ENCODE data around the gene C1orf53. TPM values are rescaled to one million over a fixed set of nuclear protein-coding genes. Genes with fewer than 3 reads are reported as not detected.

Gene C1orf53
- total RNA-seq, 1 experiment from 2014 or later: 12.7 TPM

DNA sequence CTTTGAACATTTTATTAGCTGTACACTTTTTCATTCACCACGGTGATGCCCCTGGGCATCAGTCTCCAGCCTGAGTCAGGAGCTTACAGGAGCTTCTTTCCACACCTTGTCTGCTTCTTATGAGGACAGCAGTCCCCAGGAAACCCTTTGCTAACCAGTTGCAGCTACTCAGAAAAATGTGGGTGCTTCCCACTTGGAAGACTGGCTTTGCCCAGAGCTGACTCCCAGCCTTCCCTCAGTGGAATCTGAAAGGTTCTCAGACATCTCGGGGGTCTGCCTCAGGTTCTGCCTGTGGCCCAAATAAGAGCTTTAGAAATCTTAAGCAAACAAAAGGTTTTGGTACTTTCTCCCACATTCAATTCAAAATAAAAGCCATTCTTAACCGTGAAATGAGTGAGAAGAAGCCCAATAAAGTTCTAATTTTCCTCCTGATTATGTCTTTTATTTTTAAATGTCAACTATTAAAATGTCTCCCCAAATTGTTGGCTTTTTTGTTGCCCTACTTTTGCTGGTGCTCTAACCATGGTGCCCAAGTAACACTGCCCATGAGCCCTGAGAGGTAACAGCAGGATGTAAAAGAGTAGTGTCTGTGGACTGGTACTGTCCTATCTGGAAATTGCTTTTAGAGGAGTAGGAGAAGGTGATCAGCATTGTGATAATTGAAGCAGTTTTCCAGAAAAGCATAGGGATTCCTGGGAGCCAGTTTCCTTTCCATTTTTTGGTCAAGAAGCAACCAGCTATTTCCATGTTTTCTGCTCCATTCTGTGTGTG is 5.6 kb downstream of the C1orf53 start:
- DNase-seq (ENCODE audit: low read depth): no peak

DNA sequence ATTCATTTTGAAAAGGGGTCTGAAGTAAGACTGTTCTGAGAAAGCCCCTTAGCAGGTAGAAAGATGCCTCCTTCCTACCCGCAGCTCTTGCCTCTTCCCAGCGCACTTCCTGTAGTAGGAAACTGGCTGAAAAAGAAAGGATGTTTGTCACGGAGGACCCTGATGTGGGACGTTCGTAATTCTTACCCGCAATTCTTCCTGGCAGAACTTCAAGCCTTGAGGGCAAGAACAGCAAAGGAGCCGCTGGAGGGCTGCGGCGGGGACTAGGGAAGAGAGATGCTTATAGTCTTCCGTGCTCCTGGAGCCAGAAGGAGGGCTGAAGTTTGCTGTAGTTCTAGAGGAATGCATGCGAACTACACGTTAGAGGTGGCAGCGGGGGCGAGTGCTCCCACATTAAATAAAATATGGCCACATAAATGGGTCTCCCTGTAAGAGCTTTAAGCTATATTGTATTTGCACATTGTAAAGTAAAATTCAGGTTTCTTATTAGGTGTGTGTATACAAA is 6.3 kb downstream of the C1orf53 start:
- no peak for DNase-seq (ENCODE audit: low read depth)

DNA sequence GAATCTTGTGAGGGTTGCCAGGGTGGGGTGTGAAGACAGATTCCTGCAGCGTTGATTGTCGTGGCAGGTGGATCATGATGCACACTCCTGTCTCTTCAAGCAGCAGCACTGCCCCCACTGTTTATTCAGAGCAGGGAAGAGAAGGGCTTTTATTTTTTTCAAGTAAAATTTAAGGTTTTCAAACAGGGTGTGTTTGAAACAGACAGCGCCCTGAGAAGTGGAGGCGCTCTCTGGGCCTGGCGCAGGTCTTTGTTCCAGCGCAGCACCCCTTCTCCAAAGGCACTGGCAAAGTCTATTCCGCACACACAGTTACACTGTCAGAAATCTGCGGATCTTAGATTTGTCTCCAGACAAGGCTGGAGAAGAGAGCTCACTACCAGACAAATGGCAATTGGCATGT is 7.0 kb downstream of the C1orf53 start:
- no peak for DNase-seq (ENCODE audit: low read depth)

DNA sequence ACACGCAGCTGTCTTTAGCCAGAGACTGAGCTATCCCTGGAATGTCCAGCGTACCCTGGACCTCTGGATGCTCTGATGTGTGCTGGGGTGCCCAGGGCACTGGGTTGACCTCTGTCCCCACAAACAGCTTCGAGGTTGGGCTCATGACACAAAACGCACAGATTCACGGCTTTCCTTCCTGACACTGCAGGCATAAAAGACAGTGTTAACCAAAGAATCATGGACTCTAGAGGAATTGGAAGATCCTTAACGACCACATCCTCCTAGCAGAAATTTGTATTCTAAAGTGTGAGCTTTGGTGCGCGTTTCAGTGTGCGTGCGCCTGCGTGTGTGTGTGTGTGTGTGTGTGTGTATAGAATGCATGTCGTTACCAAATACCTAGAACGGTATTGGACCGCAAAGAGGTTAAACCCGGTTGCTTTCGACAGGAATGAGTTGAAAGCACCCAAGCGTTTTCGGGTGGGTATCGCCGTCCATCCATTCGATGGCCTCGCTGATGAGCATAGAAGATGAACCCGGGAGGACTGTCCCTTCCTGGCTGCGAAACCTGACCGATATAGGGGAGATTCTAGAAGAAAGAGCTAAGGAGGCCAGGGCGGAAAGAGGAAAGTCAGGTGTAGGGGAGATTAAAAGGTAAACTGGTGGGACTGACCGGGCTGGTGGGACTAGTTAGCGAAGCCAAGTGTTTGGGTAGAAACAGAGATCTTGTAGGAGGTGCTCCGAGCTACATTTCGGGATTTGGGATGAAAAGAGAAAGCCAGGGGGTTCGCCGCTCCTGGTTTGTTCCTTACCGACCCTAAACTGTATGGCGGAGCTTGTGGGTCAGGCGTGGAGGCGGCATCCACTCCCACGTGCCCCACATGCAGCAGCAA is 7.9 kb downstream of the C1orf53 start:
- DNase-seq (ENCODE audit: low read depth): no peak

DNA sequence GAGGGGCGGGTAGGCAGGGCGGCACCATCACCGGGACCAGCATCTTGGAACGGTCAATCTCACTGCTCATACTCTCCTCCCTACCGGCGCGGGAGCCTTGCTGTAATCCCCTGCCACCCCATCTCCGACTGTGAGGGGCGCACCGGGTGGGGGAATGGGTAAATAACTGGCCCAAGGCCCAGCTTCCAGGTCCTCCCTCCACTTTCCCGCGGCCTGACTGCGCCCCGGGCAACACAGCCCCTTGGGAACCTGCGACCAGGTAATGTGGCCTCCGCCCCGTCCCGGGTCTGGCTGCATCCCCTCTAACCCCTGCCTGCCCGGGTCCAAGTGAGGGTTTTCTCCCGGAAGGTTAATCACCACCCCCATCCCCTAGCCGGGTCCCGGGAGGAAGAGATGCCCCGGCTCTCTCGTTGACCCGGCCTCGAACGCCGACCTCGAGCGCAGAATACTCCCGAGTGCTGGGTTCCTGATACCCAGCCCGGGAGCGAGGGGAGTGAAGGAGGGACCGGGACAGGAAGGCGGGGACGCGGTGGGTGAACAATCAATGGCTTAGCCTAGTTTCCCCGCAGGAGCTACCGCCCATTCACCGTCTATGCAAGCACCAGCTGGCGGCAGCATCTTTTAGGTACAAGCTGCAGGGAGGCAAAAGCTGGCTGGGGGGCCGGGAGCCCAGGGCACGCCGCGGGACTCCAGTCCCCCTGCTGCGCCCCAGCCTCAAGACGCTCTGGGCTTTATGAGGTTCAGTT is 8.9 kb downstream of the C1orf53 start:
- no peak for DNase-seq (ENCODE audit: low read depth)

DNA sequence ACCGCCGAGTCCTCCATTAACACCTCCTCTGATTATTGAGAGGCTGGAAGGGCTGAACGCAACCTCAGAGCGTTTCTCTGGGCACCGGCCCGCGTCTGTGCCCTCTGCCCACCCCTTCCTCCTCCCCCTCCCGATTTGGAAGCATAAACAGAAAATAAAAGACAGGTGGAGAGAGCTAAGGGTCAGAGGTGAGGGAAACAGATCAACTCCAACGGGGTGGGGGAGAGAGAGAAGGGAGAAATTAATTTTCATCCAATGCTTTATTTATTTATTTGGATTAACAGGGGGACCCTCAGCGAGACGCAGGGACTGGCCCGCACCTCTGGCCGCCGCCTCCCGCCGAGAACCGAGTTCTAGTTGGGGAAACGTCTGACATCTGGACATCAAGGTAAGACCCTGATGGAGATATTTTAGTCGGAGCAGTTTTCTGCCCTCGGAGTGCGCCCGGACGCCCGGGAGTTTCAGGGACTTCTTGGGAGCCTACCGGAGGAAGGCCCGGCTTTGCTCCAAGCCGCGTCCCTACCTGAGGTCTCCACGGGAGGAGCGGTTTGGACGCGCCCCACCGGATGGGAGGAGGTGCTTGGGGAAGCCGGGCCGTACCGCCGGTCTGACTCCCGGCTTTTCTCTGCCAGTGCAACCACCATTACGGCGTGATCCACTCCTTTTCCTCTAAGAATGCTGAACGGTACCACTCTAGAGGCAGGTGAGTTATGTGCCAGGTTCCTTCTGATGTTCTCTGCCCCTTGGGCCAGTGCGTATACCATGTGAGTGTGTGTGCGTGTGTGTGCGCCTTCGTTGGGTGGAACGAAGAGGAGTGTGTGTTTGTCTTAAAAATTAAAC is 9.6 kb downstream of the C1orf53 start:
- no peak for DNase-seq (ENCODE audit: low read depth)

DNA sequence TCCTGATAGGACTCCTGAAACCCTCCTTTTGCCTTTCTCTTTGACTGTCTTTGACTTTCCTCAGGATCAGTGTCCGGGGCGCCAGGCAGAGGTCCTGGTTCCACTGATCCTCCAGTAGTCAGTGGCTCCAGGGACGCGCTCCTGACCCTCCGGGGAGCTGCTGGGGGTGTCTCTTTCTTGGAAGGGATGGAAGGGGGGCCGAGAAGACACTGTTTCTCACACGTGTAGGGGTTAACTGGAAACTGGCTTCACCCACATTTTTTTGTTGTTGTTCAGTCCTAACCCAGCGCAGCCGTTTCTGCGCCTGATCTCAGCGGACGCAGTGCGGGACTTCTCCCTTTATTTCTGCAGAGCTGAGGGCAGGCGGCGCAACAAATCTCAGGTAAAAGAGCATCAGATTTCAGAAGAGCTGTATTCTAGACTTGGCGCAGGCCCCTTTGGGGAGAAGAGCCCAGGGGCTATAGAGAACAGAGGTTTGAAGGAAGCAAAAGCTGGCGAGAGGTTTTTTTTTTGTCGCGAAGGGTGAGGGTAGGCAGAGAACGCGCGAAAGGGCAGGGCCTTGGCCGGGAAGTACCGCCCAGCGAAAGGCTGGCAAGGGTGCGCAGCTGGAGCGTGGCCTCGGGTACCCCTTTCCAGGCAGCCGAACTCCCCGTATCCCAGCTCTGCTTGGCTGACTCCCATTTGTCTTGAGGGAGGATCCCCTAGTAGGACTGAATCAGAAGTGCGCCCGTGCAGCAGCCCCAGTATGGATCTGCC is 10.5 kb downstream of the C1orf53 start:
- no peak for DNase-seq (ENCODE audit: low read depth)

DNA sequence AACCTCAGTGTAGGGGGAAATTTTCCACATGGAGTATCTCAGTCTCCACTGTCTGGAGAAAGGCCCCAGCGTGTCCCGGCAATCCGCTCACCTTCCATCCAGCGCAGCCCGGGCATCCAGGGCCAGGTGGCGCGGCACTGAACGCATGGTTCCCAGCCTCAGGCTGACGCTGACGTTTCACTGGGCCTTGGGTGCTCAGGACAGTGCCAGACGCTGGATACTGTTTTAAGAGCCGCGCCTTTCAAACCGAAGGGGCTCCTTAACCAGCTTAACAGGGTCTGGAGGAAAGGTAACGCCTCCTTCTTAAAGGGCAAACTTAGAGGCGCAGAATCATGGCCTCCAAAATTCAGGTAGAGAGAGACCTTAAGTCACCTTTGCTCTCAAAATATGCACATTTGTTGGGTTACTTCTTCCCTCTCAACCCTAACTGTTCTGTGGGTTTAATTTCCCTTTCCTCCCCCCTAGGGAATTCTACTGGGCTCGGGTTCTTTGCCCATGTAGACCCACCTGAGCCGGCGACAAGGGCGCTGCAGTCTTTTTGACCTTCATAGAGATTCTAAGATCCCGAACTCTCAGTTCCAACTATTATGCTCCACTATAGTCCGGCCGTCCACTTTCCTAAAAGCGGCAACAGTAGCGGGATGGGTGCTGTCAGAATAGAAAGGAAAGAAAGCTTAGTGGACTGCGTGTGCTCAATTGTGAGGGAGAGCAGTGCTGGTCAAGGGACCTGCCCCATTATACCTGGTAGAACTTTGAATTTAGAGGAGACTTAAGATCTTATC is 11.3 kb downstream of the C1orf53 start:
- no peak for DNase-seq (ENCODE audit: low read depth)

DNA sequence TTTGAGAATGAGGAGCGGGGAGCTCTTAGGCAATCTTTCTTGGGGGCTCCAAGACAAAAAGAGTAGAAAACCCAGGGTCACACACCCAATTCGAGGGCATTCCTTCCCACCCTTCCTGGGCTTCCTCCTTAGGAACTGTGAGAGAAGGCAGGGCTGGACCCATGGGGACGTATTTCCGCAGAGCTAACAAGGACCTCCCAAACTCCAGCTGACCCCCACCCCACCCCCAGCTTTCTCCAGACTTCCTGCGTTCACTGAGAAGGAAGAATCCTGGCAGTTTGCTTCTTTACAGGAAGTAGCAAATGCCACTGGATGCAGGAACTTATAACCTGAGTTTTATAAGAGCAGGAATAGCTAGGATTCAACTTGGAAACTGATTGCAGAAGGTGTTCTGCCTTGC is 12.1 kb downstream of the C1orf53 start:
- DNase-seq (ENCODE audit: low read depth): no peak

DNA sequence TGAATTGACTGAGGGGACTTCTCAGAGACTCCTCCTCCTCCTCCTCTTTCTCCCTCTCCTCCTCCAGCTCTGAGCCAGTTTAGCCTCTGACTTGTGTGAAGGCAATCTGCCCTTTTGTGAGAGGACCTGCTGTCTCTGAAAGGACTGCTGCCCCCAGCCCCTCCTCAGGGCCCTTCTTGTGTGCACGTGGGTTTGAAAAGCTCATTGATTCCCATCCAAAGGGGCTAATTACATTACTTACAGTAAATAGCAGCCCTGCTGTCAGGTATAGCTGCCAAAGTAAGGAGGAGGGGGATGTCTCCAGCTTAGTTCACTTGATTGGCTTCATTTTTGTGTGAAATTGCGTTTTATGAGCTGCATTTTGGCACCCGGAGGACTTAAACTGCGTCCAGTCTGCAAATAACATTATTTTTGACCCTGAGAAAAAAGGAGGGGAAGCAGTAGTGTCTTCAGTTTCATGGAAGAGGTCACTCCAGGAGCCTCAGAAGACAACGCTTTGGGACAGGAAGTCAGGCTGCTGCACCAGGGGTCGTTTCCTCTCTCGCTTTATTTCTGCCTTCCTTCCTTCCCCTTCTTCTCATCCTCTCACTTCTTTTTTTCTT is 12.9 kb downstream of the C1orf53 start:
- no peak for DNase-seq (ENCODE audit: low read depth)

DNA sequence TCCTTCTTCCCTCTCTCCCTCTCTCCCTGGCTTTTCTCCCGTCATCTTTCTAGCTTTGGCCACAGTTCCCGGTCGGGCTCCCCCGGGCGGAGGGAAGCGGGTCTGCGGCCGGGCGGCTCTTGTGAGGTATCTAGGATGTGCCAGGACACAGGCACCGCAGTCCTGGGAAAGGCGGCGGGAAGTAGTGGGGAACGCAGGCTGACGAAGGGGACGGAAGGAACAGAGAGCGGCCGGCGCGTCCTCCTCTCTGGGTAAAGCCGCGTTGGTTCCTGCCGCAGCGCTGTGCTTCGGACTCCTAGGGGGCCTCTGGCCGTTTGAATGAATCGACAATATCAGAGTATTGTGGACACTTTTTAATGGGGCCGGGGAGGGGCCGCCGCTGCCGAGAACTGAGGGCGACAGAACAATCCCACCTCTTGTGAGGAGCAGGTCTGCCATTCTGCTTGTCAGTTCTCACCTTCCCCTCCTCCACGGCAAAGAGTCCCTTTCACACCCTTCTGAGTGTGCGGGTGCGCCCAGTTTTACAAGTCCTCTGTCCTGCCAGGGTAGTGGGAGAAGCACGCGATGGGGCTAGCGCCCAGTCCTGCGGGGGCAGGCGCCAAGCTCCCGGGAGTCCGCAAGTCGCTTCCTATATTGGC is 13.6 kb downstream of the C1orf53 start:
- DNase-seq (ENCODE audit: low read depth): peak; percentile 73

DNA sequence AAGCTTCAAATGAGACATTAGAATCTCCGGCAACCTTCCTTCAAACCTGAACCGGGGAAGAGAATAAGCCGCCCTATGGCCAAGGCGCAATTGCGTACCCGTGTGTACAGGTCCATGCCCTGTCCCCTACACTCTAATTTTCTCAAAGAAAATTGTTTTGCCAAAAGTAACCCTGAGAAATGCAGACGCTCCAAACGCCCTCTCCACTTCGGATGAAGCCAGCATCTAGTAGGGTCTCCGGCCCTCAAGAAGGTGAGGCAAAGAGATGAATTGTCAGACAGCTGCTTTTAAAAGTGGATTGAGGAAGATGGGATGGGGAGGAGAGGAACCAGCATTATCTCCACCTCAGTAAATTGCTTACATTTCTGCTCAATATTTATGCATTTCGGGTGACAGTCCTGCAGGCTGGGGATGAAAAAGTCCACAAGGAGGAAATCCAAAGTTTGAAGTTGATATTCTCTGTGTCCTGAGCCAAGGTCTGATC is 14.1 kb downstream of the C1orf53 start:
- DNase-seq (ENCODE audit: low read depth): no peak

DNA sequence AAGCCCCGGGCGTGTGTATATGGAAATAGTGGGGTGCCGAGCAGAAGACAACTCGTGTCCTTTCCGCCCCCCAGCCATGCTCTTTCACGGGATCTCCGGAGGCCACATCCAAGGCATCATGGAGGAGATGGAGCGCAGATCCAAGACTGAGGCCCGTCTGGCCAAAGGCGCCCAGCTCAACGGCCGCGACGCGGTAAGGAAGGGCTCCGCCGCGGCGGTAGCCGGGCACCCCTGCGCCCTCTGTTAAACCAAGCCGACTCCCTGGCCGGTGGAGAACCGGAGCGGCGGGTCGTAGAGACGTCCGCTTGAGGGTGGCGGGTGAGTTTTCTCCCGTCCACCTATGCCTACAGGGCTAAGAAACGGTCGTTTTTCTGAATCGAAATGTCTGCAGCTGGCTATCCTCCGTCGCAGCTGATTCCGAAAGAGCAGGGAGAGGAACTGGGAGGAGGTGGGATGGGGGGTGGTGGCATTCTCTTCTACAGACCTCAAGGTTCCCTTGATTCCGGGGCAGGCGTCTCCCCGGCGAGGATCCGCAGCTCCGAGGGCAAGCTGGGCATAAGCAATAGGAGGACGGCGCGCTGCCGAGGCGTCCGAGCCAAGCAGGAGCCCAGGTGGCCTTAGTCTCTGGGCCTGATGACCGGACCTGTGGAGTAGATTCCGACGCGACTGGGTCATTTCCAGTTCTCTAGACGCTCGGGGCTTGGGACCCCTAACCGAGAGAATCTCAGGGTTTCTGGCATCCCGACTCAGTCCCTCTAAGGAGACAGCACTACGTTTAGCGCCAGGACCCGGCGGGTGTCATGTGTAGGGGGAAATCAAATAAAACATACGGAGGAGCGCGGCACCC is 15.6 kb downstream of the C1orf53 start:
- DNase-seq (ENCODE audit: low read depth): peak; percentile 19

DNA sequence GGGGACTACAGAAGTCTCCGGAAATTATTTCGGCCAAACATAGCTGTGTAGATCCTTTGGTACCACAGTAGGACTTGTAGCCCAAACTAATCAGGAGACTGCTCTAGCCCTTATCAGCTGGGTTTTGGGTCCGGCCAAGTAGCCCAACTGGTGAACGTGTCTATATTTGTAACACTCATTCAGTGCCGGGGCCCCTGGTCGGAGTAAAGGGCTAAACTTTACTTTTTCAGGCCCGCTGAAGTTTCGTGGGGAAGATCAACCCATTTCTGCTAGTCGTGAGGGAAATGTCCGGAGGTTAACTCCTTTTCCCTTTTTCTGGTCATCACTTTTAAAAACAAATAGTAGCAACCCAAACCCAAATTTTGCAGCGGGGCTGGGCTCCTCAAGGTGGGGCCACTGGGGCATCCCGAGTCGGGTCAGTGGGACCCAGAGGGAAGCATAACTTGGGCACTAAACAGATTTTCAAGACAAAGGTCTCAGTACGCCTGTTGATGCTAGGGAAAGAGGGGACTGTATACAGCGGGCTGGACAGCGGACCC is 16.4 kb downstream of the C1orf53 start:
- DNase-seq (ENCODE audit: low read depth): no peak

DNA sequence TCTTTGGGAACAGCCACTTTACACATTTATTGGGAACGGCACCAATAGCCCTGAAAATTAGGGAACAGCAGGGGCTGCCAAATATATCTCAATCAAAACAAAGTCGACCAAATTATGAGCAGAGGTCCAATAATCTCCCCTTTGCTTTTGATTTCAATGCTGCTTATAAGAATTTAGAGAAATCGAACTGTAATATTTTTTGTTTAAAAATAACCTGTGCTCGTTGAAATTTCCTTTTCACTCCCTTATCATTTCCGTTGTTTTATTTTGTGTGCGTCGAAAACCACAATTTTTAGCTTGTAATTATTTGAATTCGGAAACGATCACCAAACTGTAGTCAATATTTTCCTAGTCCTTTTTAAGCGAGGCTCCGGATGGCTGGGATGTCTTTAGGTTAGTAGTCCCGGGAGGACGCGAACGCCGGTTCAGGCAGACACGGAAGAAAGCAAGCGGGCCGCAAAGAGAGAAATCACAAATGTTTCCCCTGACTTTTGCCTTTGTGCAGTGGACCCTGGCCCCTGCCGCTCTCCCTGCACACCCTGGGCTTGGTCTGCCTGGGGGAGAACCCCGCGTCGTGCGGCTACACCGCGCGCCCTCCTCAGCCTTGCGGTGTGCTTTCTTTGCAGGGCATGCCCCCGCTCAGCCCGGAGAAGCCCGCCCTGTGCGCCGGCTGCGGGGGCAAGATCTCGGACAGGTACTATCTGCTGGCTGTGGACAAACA is 17.1 kb downstream of the C1orf53 start:
- DNase-seq (ENCODE audit: low read depth): no peak

DNA sequence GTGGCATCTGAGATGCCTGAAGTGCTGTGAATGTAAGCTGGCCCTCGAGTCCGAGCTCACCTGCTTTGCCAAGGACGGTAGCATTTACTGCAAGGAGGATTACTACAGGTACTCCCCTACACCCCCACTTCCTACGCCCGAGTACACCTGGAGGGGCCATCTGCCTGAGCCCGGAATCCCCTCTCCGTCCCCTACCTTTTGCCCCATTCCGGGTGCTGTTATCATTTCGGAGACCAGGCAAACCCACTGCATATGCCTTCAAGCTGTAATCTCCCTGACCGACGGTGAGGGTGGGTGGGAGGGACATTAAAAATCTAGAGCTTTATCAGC is 17.6 kb downstream of the C1orf53 start:
- no peak for DNase-seq (ENCODE audit: low read depth)

All from LHCN-M2 (cell line).